Stimulated activated effector memory CD8-positive, alpha-beta T cell treated with anti-CD3 and anti-CD28 coated beads, Interleukin-12 subunit alpha, Interleukin-12 subunit beta, amount 100 ng/mL, for 72 hours (primary cell): ENCODE data around the gene OR4F6.
A peak's percentile ranks its signal among the peaks of the same experiment; 100 is the strongest.
"Not testable (repeated sequence)": the region's sequence is repeated elsewhere in the genome, so short reads cannot be mapped to it uniquely, and the experiment has no call there.

Experiments
- ATAC-seq: fragments of 150-1000 bp; cut with Tn5 transposase; 2 replicates; pipeline ENCODE4 v1.10.0; 2021
- DNase-seq, 2 donors: peaks; one replicate each; pipeline ENCODE4 v3.0.0; 2021 to 2022; ENCODE audit warnings: low spot score in 2 of 2
- H3K27ac Mint-ChIP-seq: one replicate; pipeline ENCODE4 v1.8.0; 2022; ENCODE audit warnings: mild to moderate bottlenecking, mixed read lengths
- H3K36me3 Mint-ChIP-seq: one replicate; pipeline ENCODE4 v1.8.0; 2022; ENCODE audit warnings: mild to moderate bottlenecking, mixed read lengths
- H3K4me1 Mint-ChIP-seq: one replicate; pipeline ENCODE4 v1.8.0; 2022; ENCODE audit warnings: mixed read lengths
- H3K4me3 Mint-ChIP-seq: one replicate; pipeline ENCODE4 v1.8.0; 2022; ENCODE audit warnings: mild to moderate bottlenecking, mixed read lengths
- H3K9me3 Mint-ChIP-seq: one replicate; pipeline ENCODE4 v1.8.0; 2022; ENCODE audit warnings: mixed read lengths

OR4F6 gene

DNA sequence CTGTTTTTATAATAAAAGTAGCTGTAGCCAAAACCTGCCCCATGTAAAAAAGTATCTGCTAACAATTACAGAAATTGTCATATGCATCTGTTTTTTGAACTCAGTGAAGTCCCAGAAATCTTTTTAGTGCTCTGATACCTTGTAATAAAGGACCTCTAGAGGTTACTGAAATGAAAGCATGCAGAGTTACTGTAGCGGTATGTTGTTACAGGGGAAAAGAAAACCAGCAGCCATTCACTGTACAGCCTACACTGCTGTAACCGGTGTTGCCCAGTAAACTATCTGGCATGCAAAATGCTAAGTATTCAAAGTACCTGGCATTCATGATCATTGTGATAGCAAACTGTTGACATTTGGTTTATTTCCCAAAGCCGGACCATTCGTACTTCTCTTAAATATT, 12.6 kb upstream of the OR4F6 start:
- not testable (repeated sequence) for DNase-seq, H3K9me3 Mint-ChIP-seq, H3K4me3 Mint-ChIP-seq, H3K4me1 Mint-ChIP-seq, ATAC-seq, H3K36me3 Mint-ChIP-seq, H3K27ac Mint-ChIP-seq

DNA sequence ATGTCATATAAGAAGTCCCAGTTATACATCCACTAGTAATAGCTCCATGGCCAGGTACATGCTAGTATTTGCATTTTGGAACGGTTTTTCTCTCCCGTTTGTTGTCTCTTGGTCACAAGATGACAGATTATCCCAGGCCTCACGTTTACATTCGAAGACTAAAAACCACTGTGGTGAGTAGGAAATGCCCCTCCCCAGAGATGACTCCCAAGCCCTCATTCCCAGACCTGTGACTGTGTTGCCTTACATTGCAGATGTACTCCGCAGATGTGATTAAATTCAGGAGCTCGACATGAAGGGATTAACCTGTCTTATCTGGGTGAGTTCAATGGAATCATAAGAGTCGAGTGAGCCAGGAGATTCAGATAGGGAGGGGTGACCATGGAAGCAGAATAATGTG, 9.3 kb upstream of the OR4F6 start:
- not testable (repeated sequence) for H3K36me3 Mint-ChIP-seq, ATAC-seq, H3K4me3 Mint-ChIP-seq, DNase-seq, H3K27ac Mint-ChIP-seq, H3K4me1 Mint-ChIP-seq, H3K9me3 Mint-ChIP-seq

DNA sequence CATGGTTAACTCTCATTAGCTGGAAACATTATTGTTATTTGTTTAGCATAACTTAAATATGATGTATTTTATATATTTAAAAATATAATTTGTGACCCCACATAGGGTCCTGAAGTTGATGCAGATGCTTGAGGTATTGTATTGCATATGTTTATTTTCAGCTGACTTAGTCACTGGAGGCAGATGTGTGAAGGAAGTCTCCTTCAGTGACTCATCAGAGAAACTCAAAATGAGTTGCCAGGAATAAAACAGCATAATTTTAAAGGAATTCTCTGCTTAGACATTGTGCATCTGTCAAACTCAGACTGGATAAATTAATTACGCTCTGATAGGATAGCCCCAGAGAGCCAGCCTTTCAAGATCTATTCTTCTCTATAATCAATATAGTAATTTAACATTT, 7.9 kb upstream of the OR4F6 start:
- DNase-seq (no peak), ATAC-seq (no peak)
- Mint-ChIP-seq H3K36me3 (no peaks in the 10 kb centered on the region), H3K9me3 (no peaks in the 10 kb centered on the region), H3K4me3 (no peak overlapping the region), H3K4me1 (no peaks in the 10 kb centered on the region), H3K27ac (no peak overlapping the region)

DNA sequence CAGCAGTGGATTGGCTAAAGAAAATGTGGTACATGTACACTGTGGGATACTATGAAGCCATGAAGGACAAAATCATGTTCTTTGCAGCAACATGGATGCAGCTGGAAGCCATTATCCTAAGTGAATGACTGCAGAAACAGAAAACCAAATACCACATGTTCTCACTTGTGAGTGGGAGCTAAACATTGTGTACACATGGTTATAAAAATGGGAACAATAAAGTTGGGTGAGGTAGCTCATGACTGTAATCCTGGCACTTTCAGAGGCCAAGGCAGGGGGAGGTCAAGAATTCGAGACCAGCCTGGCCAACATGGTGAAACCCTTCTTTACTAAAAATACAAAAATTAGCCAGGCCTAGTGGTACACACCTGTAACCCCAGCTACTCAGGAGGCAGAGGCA, 3.6 kb upstream of the OR4F6 start:
- ATAC-seq (no peak), DNase-seq (no peak)
- H3K4me1 Mint-ChIP-seq, result no peaks in the 10 kb centered on the region
- no peak overlapping the region for H3K27ac Mint-ChIP-seq
- H3K4me3 Mint-ChIP-seq, result no peak overlapping the region
- H3K36me3 Mint-ChIP-seq, result no peaks in the 10 kb centered on the region
- H3K9me3 Mint-ChIP-seq, result no peaks in the 10 kb centered on the region

DNA sequence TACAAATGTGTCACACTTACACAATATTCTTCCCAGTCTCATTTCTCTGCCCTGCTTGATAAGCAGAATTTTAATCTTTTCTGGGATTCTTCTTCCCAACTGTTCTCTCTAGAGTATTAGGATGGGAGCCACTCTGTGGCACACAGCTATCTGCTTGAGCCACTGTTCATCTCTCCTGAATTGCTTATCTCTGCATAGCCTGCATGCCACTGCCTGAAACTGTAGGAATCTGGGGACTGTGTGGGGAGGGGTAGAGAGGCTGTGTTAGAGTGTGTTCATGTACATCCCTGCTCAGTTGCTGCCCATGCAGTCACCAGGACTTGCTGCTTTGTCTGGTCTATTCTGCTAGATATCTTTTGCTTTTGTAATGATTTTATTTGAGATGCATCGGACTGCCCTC, 2.3 kb upstream of the OR4F6 start:
- ATAC-seq (no peak), DNase-seq (no peak)
- Mint-ChIP-seq H3K4me3 (no peak overlapping the region), H3K36me3 (no peaks in the 10 kb centered on the region), H3K9me3 (no peaks in the 10 kb centered on the region), H3K4me1 (no peaks in the 10 kb centered on the region), H3K27ac (no peak overlapping the region)

DNA sequence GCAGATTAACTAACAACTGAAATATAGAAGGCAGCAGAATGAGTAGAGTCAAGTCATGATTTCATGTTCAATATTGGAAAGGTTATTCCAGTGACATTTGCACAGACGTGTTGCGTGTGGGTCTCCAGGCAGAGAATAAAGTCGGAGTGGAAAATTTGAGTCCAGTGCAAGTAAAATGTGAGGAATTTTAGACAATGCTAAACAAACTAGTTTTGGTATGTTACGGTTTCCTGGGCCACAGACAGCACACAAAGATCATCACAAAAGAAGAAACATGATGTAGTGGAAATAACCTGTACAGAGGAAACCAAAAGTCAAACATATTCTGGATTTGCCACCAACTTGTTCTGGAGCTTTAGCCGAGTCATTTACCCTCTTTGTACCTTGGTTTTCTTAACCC, 367 bp downstream of the OR4F6 start:
- DNase-seq (no peak), ATAC-seq (no peak)
- Mint-ChIP-seq H3K4me1 (no peaks in the 10 kb centered on the region), H3K36me3 (no peaks in the 10 kb centered on the region), H3K27ac (no peak overlapping the region), H3K4me3 (no peak overlapping the region), H3K9me3 (no peaks in the 10 kb centered on the region)

DNA sequence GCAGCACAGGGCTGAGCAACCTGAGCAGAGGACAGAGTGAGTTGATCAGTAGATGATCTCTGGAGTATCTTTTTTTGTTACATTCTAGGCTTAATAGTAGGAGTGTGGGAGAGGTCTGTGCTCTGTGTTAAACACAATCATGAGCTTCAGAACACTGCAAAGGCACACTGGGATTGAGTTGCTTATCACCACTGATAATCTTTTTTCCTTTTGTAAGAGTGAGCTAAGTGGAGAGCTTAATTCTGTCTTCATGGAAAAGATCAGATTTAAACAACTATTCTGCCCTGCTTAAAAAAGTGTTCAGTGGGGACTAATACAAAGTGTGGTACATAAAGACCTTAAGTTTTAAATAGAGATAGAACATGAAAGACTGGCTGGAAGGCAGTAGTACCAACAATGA, 1.1 kb downstream of the OR4F6 start:
- Mint-ChIP-seq H3K36me3 (no peaks in the 10 kb centered on the region), H3K9me3 (no peaks in the 10 kb centered on the region), H3K4me3 (no peak overlapping the region), H3K4me1 (no peaks in the 10 kb centered on the region), H3K27ac (no peak overlapping the region)
- ATAC-seq (no peak), DNase-seq (no peak)

DNA sequence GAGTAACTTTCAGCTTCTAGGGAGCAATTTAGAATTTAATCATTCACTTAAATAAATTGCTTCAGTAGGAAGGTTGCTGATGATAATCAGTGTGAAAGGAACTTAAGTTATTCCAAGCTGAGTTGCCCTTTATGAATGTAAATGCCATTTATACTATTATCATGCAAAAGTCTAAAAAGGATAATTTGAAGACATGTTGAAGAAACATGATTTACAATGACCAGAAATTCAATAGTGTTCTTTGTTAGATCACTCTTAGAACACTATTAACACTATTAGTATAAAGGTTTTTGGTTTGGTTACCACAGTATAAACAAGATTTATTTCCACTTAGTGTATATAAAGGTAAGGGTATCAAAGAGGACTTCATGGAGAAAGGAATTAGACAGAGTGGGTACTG, 1.6 kb downstream of the OR4F6 start:
- no peaks in the 10 kb centered on the region for H3K9me3 Mint-ChIP-seq
- H3K27ac Mint-ChIP-seq, result no peak overlapping the region
- no peak for ATAC-seq
- no peak for DNase-seq
- no peak overlapping the region for H3K4me3 Mint-ChIP-seq
- no peaks in the 10 kb centered on the region for H3K36me3 Mint-ChIP-seq
- H3K4me1 Mint-ChIP-seq, result no peaks in the 10 kb centered on the region

DNA sequence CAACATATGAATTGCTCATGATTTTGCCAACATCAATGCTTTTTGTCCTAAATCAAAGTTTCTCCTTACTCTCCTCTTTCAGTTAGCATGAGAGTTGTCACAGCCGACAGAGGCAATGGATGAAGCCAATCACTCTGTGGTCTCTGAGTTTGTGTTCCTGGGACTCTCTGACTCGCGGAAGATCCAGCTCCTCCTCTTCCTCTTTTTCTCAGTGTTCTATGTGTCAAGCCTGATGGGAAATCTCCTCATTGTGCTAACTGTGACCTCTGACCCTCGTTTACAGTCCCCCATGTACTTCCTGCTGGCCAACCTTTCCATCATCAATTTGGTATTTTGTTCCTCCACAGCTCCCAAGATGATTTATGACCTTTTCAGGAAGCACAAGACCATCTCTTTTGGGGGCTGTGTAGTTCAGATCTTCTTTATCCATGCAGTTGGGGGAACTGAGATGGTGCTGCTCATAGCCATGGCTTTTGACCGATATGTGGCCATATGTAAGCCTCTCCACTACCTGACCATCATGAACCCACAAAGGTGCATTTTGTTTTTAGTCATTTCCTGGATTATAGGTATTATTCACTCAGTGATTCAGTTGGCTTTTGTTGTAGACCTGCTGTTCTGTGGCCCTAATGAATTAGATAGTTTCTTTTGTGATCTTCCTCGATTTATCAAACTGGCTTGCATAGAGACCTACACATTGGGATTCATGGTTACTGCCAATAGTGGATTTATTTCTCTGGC, 2.5 kb downstream of the OR4F6 start:
- ATAC-seq, result no peak
- no peak overlapping the region for H3K27ac Mint-ChIP-seq
- H3K4me1 Mint-ChIP-seq, result no peaks in the 10 kb centered on the region
- DNase-seq, result no peak
- no peaks in the 10 kb centered on the region for H3K36me3 Mint-ChIP-seq
- no peaks in the 10 kb centered on the region for H3K9me3 Mint-ChIP-seq
- H3K4me3 Mint-ChIP-seq, result no peak overlapping the region

DNA sequence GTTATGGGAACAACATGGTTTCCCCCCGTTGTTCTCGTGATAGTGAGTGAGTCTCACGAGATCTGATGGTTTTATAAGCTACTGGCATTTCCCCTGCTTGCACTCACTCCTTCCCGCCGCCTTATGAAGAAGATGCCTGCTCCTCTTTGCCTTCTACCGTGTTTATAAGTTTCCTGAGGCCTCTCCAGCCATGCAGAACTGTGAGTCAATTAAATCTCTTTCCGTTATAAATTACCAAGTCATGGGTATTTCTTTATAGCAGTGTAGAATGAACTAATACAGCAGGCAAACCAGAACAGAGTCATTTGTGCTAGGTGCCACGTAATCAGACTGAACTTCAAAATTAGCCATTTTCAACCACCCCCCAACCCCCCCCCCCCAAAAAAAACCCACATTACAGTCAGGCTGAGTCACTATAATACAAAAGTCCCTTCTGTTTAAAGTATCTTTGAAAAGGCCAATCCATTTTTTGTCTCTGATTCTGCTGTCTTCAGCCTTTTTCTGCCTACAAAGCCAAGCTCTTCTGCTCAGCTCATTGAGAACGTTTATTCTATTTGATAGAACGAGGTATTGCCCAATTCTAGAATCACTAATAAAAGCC, 4.1 kb downstream of the OR4F6 start:
- Mint-ChIP-seq H3K9me3 (no peaks in the 10 kb centered on the region), H3K4me1 (no peaks in the 10 kb centered on the region), H3K36me3 (no peaks in the 10 kb centered on the region), H3K27ac (no peak overlapping the region), H3K4me3 (no peak overlapping the region)
- no peak for DNase-seq
- peak; percentile 45 for ATAC-seq

DNA sequence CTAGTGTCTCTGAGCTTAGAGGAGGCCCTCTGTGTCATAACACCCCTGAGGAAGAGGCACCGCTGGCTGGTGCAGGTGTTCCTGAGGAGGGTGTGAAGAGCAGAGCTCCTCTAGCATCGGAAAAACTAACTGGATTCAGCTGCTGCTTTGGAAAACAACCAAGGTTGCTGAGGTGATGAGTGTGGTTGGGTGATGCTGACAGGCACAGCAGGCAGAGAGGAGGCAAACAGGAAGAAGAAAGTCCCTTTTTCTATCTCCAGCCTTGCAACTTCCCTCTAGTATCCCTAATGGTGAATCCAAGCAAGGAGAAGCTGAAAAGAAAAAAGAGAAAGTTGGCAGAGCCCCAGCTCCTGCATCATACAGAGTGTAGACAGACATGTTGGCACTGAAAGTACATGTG, 4.9 kb downstream of the OR4F6 start:
- Mint-ChIP-seq H3K9me3 (no peaks in the 10 kb centered on the region), H3K4me3 (no peak overlapping the region), H3K4me1 (no peaks in the 10 kb centered on the region), H3K36me3 (no peaks in the 10 kb centered on the region), H3K27ac (no peak overlapping the region)
- DNase-seq, result no peak
- no peak for ATAC-seq

DNA sequence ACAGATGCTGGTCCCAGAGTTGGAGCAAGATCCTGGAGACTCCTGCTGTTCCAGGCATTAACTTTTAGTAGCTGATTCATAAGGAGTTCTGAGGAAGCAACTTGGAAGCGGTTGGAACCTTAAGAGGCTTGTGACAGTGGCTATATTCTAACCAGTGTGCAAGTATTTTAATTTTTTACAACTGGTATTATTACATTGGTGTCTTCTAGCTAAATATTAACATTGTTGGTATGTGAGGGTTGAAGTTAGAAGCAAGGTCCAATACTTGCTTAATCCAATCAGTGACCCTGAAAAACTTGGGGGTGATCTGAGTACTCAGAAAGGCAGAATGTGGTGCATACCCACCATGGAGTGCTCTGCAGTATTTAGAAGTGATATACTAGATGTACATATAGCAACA, 7.1 kb downstream of the OR4F6 start:
- ATAC-seq (no peak), DNase-seq (no peak)
- Mint-ChIP-seq H3K36me3 (no peaks in the 10 kb centered on the region), H3K4me3 (no peak overlapping the region), H3K9me3 (no peaks in the 10 kb centered on the region), H3K4me1 (no peaks in the 10 kb centered on the region), H3K27ac (no peak overlapping the region)

DNA sequence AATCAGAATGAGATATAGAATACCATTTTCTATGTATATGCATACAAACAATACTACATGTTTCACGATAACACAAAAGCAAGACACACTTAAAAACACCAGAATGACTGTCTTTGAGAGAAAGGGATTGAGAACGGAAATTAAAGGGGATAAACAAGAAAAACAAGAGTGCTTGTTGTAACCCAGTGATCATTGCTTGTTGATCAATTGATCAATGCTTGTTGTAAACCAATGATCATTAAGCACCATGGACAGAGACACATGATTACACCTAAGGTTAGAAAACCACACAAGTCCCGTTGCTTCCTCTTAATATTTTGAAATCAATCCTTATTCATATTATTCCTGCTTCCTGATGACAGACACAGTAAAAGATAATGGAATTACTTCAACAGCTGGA, 7.6 kb downstream of the OR4F6 start:
- Mint-ChIP-seq H3K4me3 (no peak overlapping the region), H3K27ac (no peak overlapping the region), H3K36me3 (no peaks in the 10 kb centered on the region), H3K4me1 (no peaks in the 10 kb centered on the region), H3K9me3 (no peaks in the 10 kb centered on the region)
- ATAC-seq (no peak), DNase-seq (no peak)

DNA sequence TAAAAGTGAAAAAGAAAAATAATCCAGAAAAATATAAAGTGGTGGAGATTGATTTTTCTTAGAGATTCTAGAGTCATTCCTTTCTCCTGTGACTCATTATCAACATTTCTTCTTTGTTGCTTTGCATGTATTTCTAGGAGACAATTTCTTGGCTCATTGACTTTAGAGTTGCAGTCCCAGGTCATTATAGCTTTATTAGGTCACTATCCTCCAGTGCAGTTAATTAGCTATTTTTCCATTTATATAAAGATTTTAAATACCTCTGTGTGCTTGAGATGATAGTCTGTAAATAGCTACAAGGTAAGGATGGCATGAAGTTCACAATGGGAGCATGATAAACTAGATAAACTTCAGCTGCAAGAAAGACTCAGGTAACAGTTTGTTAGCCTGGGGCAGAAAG, 8.6 kb downstream of the OR4F6 start, which contains the start of gene OR4F15:
TSS of gene OR4F15 (plus strand) at position 301 of the 400 bp plus-strand sequence. CDS start 5,985 bp downstream, outside the sequence.
- no peaks in the 10 kb centered on the region for H3K4me1 Mint-ChIP-seq
- no peak within 1 kb of the TSS for H3K27ac Mint-ChIP-seq

DNA sequence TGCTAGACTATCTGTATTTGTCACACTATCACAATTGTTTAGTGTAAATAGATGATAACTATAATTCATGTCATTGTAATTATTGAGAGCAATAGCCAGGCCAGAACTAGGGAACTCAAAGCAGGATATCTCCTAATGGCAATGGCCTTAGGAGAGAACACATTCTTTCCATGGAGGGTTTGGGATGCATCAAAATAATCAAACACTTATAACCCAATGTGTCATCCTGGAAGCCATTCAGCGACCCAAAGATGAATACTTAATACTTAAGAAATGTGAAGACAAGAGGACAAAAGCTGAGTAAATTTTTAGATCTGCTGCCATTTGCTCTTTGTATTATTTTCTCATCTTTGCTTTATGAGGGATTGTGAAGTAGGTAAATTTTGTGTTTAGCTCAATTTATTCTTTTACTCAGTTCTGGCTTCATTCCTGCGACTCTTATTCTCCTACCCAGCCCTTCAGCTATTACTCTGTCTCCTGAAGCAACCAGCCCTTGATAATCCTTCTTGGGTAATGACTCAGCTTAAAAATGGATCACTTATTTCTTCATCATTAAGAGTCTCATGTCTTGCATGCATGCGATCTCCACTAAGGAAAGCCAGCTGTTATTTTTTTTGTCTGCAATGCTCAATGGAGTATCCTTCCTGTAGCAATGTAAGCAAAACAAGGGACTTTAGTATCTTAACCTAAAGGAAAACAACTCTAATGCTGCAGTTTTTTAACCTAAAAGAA, 10.7 kb downstream of the OR4F6 start:
- ATAC-seq (no peak), DNase-seq (no peak)
- Mint-ChIP-seq H3K4me1 (no peaks in the 10 kb centered on the region), H3K36me3 (no peaks in the 10 kb centered on the region), H3K9me3 (no peaks in the 10 kb centered on the region), H3K27ac (no peak overlapping the region), H3K4me3 (no peak overlapping the region)

More for the DNA sequence above, 8.6 kb downstream of the OR4F6 start, which contains the start of gene OR4F15:
- no peak for DNase-seq
- no peak for ATAC-seq
- H3K36me3 Mint-ChIP-seq, result no peaks in the 10 kb centered on the region
- no peak within 1 kb of the TSS for H3K4me3 Mint-ChIP-seq
- H3K9me3 Mint-ChIP-seq, result no peaks in the 10 kb centered on the region

DNA sequence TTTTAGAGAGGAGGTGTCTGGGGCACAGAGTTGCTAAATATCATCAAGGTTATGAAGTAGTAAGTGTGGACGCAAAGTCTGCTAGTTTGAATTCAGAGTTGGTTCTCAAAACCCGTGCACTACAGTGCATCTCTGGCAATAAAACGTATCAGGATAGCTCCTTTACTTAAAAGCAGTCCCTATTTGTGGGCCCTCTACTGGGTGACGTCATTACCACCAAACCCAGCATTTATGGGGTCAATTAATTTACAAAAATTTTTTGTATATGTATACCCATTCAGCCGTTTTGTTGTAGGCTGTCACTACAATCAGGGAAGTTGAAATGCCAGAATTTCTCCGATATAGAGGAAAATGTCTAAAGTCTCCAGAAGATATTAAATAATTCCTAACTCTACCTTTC, 17.5 kb downstream of the OR4F6 start:
- H3K4me3 Mint-ChIP-seq, result no peak overlapping the region
- ATAC-seq, result no peak
- H3K27ac Mint-ChIP-seq, result no peak overlapping the region

More for the DNA sequence above, 17.5 kb downstream of the OR4F6 start:
- no peak for DNase-seq
- Mint-ChIP-seq H3K9me3 (no peaks in the 10 kb centered on the region), H3K36me3 (no peaks in the 10 kb centered on the region), H3K4me1 (no peaks in the 10 kb centered on the region)
